ENCODE measurements around the gene NAA25.

DNA sequence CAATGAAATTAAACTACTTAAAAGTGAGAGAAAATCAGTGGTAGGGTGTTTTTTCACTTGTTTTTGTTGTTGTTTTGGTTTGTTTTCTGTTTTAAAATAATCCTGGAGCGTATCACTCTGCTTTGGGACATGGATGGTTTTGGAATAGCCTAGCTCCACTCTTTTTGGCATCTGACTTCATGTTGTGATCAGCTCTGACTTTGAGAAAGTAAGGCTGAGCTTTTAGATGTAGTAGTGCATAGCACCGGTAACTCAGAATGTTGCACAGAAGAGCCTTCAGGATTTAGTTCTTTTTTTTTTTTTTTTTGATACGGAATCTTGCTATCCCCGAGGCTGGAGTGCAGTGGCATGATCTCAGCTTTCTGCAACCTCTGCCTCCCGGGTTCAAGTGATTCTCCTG lies 24.8 kb upstream of the NAA25 start:
- TF ChIP-seq POLR2AphosphoS5 (IDR thresholded peaks at IDR 0.05) (no peak), POLR2A (IDR thresholded peaks at IDR 0.05) (no peak), EP300 (IDR thresholded peaks at IDR 0.05) (no peak)
- TF ChIP-seq, protein P1, sequence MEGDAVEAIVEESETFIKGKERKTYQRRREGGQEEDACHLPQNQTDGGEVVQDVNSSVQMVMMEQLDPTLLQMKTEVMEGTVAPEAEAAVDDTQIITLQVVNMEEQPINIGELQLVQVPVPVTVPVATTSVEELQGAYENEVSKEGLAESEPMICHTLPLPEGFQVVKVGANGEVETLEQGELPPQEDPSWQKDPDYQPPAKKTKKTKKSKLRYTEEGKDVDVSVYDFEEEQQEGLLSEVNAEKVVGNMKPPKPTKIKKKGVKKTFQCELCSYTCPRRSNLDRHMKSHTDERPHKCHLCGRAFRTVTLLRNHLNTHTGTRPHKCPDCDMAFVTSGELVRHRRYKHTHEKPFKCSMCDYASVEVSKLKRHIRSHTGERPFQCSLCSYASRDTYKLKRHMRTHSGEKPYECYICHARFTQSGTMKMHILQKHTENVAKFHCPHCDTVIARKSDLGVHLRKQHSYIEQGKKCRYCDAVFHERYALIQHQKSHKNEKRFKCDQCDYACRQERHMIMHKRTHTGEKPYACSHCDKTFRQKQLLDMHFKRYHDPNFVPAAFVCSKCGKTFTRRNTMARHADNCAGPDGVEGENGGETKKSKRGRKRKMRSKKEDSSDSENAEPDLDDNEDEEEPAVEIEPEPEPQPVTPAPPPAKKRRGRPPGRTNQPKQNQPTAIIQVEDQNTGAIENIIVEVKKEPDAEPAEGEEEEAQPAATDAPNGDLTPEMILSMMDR (IDR thresholded peaks at IDR 0.05): no peak
